H1 (cell line): ENCODE data around the gene C3orf49. TPM values are rescaled to one million over a fixed set of nuclear protein-coding genes. Genes with fewer than 3 reads are reported as not detected.

Source experiments
- BACH1 ChIP-seq: IDR thresholded peaks from 2 replicates; pipeline ENCODE4 v1.6.1; 2012; ENCODE audit warnings: low read length, improper control_type of control experiment
- CBX8 ChIP-seq: fragments of 300-800, 300-1000 bp; sonication (generic); IDR thresholded peaks from 2 replicates; pipeline ENCODE4 v1.7.1; 2016; ENCODE audit warnings: low read depth, low read length, borderline replicate concordance
- EP300 ChIP-seq, 2 experiments: IDR thresholded peaks; 1 replicate in 1 of 2; 2 replicates in 1 of 2; pipeline ENCODE4 v1.6.1; 2011 to 2012; ENCODE audit warnings: low read depth in 2 of 2, low read length in 2 of 2, mild to moderate bottlenecking in 2 of 2, borderline replicate concordance in 1 of 2, inconsistent platforms in 1 of 2, moderate library complexity in 1 of 2
- GABPA ChIP-seq: IDR thresholded peaks from 2 replicates; pipeline ENCODE4 v1.6.1; 2011; ENCODE audit warnings: mild to moderate bottlenecking, low read length, moderate library complexity, borderline replicate concordance; ENCODE audit not compliant: insufficient read depth
- MAFK ChIP-seq: IDR thresholded peaks from 2 replicates; pipeline ENCODE4 v1.6.1; 2012; ENCODE audit warnings: low read depth, mild to moderate bottlenecking, improper control_type of control experiment, low read length
- POU5F1 ChIP-seq: IDR thresholded peaks from 2 replicates; pipeline ENCODE4 v1.6.1; 2011; ENCODE audit warnings: low read depth, mild to moderate bottlenecking, low read length, moderate library complexity
- SP2 ChIP-seq: IDR thresholded peaks from 2 replicates; pipeline ENCODE4 v1.6.1; 2012; ENCODE audit warnings: mild to moderate bottlenecking, low read length, inconsistent platforms
- SUZ12 ChIP-seq: fragments of 200-600 bp; sonication (generic); IDR thresholded peaks from 2 replicates; pipeline ENCODE4 v1.6.1; 2012; ENCODE audit warnings: mild to moderate bottlenecking, inconsistent platforms, low read length, moderate library complexity, mixed read lengths
- TAF7 ChIP-seq: optimal IDR thresholded peaks from 2 replicates; pipeline ENCODE3; 2011; ENCODE audit warnings: low read depth, mild to moderate bottlenecking, inconsistent platforms, low read length, moderate library complexity, borderline replicate concordance
- TEAD4 ChIP-seq: IDR thresholded peaks from 2 replicates; pipeline ENCODE4 v1.6.1; 2012; ENCODE audit warnings: low read depth, low read length, inconsistent platforms, mixed read lengths
- USF2 ChIP-seq: IDR thresholded peaks from 2 replicates; pipeline ENCODE4 v1.6.1; 2011; ENCODE audit warnings: low read length, improper control_type of control experiment
- ZNF274 ChIP-seq: IDR thresholded peaks from 2 replicates; pipeline ENCODE4 v1.7.0; 2012; ENCODE audit warnings: low read length, borderline replicate concordance; ENCODE audit errors: extremely low read depth
- polyA plus RNA-seq, 7 experiments: library from polyadenylated mRNA; depleted of rRNA in 3 of 7; stranded (reverse) in 5 of 7; unstranded in 2 of 7; fragments of >200 nt in 5 of 7; fragments of 200-250 nt in 2 of 7; gene quantifications; 1 replicate in 5 of 7; 2 replicates in 1 of 7; 4 replicates in 1 of 7; pipeline versions ENCODE4 v1.2.1 to v1.2.3, GENCODE V29; 2011 to 2013; ENCODE audit warnings: missing spikeins in 2 of 7, mixed read lengths in 2 of 7
- total RNA-seq: library from RNA; stranded (reverse); fragmentation: NEBNext Ultra II Directional; extraction: Animal tissue kit (Norgen Biotek cat#: 25700); gene quantifications from 2 replicates; pipeline ENCODE4 v1.2.1, GENCODE V29; 2021
- TF ChIP-seq, protein P1 (sequence below): IDR thresholded peaks from 2 replicates; pipeline ENCODE4 v1.6.1; 2012; ENCODE audit warnings: inconsistent platforms

C3orf49 gene
- total and polyA plus RNA-seq, 2 of the 8 experiments (the other 6 are each of a cell fraction or from before 2014, with no cell fraction given) = not detected

DNA sequence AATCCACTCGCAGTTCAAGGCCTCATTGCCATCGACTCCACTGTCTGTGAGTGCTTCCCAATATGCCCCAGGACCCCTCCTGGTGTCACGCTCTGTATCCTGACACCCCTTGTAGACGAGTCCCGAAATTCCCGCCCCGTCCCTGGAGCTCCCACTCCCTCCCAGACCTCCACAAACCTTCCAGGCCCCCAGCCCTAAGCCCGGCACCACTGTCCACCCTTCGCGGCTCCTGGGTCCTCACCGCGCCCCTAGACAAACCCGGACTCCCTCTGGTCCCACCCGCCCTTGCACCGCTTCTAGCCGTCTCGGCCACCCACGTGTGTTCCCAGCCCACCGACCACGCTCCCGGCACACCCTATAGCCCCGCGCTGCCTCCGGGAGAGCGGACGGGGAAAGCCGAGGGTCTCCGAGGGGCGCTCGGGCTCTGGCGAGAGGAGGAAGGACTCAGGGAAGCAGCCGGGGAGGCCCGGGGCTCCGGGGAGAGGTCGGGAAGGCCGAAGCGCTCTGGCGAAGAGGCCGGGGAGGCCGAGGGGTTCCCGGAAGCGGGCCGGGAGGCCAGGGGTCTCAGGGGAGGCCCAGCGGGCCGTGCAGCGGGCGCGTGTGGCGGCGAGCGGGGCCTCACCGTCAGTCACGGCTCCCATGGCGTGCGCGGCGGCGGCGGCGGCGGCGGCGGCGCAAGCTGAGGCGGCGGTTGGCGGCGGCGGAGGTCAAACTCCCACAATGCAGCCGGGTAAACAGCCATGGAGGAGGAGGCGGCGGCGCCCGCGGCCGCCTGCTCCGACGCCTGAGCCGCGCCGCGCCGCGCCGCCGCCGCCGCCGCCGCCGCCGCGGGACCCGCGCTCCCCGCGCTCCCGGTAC, 44.3 kb downstream of the C3orf49 start, which contains the start of the genes ATXN7 and THOC7 (continued):
- TF ChIP-seq MAFK (no peak), SP2 (no peak), TAF7 (peak; percentile 45), GABPA (no peak), USF2 (no peak), TEAD4 (no peak), SUZ12 (no peak), BACH1 (no peak), POU5F1 (no peak), ZNF274 (no peak), CBX8 (no peak), EP300 (IDR thresholded peaks at IDR 0.05; ENCODE audit: borderline replicate concordance in 1 of 2, low read depth in 2 of 2, low read length in 2 of 2) (peak in 1 of 2 experiments; percentile 42; a peak in 1 of 3 replicates)
- TF ChIP-seq, protein P1, sequence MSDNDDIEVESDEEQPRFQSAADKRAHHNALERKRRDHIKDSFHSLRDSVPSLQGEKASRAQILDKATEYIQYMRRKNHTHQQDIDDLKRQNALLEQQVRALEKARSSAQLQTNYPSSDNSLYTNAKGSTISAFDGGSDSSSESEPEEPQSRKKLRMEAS = peak; percentile 49
